Stimulated activated CD4-positive, alpha-beta T cell treated with anti-CD3 and anti-CD28 coated beads, Interleukin-1b, Interleukin-23, amount 100 ng/mL, for 48 hours (primary cell): ENCODE measurements around the gene GAD1.

Experiments
- DNase-seq: peaks from one replicate; pipeline ENCODE4 v3.0.0-alpha.2; 2020

Gene GAD1

GRCh38 chr2:170818036-170818751 is 1.5 kb downstream of the GAD1 start:
- peak; percentile 24 for DNase-seq

GRCh38 chr2:170818752-170819470 is 2.2 kb downstream of the GAD1 start:
- DNase-seq, result no peak

DNA sequence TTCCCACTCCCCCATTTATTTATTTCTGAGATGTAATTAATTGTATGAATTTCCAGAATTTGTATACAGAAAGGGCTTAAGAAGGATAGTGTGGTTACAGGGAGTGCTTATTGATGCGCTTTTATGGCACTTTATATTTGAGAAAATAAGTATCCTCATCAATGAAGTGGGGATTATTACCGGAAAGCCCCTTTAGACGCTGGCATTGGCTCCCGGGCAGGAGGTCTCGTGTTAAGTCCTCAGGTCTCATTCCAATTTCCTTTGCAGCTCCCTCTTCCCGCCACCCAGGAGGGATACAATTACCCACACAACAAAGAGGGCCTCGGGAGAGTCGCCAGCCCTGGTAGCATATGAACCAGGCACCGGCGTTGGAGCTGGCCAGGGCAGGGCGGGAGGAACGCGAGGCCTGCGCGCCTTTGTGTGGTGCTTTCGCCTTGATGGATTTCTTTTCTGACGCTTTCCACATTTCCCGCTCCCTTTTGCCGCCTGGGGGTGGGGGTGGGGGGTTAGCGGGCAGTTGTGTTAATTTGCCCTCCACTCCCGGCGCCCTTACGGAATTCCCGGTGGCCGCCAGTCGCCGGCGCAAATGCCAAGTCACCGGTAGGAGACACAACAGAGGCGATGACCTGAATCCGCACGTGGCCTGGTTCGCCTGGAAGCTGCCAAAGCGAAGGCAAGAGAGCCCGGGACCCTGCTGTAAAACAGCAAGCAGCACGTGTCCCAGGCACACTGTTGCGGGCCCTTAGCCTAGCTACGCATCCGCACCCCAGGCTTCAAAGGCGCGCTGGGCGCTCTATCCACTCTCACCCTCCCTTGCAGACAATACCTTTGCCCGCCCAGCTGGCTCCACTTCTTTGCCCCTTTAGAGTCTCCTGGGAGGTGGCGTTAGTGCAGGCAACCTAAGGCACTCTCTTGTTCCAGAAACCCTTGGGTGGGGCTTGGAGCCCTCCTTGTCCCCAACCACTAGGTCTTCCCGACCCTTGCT is 3.3 kb downstream of the GAD1 start:
- peak; percentile 22 for DNase-seq

DNA sequence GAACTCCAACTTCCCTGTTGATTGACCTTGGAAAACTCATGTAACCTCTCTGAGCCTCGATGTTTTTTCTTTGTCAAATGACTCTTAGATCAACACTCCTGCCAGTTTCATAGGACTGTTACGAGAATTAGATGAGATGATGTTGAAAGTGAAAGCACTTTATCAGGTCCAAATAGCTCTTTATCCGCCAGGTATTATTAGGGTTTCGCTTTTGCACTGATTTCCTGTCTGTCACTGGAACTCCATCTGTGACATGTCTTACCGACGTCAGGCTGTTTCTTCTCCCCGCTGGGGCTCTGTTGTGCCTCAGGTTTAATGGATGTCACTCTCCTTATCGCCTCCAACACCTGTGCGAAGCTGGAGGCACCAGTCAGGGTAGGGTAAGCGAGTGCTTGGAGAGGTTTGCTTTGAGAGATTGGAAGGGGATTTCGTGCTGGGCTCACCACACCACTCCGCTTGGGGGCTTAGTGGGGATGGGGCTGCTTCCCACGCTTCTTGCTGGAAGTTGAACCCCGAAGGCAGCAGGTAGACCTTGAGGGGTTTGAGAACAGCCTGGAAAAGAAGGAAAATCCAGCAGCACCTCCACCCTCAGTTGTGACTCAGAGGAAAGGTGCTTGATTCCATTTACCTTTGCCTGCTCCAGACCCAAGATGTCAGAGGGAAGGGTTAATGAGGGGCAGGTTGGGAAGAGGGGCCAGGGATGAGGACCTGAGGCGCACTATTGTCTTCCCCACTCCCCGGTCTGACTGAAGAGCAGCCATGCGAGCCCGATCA is 4.3 kb downstream of the GAD1 start:
- no peak for DNase-seq

GRCh38 chr2:170821531-170822289 is 5.0 kb downstream of the GAD1 start:
- no peak for DNase-seq

DNA sequence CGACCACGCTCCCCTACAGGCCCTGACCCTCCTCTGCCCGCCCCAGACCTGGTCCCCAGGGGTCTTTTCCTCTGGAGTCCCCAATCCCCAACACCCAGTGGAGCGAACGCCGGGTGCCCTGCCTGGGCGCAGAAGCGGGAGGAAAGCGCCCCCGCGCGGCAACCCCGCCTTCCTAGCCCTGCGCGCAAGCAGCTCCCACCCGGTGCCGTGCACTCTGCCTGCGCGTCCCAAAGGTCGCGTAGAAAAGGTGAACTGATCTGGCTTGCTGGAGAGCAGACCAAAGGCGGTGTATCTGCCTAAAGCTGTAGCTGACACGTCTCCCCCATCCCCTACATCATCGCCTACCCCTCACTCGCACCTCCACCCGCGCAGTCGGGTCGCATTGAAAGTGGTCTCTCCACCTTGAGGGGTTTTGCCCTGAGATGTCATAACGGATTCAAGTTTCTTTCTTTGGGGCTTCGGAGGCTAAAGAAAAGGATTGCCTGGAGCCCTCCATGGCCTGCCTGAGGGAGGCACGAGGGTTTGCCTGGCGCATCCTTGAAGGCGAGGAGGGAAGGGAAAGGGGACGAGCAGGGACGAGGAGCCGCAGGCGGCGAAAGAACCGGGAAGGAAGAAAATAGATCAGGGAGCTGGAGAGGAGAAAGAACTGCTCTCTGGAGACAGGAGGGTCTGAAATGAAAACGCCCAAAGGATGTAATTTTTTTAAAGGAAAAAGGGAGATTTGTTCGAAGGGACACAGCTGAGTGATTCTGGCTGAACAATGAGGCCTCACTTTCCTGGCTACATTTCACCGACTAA is 5.8 kb downstream of the GAD1 start:
- peak; percentile 39 for DNase-seq

DNA sequence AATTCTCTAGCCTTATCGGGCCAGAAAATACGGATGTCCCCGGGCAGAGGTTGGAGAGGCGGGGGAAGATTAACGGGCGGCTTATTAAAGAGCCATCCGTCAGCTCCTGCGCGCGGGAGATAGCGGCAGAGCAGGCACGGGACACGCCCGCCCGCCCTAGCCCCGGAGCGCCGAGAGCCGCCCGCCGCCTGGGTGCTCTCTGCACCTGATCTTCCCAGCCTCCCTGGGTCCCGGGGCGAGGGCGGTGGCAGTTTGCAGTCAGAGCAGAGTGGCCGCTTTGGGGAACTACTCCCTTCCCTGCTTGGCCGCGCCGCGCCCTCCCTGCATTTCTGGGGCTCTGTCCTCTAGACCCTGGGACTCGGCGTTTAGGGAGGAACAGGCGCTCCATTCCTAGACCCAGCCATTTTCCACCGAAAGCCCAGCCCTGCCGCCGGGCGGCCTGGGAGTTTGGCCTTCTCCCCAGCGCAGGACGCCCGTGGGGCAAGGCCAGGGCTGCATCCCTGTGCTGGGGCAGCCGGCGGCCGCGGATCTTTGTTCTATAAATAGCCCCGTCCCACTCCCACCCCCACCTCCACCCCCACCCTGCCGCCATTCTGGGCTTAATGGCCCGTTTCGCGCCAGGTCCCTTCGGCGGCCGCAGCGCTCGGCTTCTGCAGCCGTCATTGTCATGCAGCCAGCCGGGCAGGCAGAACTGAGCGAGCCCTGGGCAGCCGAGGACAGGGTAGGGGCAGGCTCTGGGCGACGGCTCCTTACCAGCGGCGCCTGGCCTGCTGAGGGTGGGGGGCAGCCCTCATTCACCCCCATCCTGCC is 6.6 kb downstream of the GAD1 start:
- peak; percentile 17 for DNase-seq

GRCh38 chr2:170823898-170824215 is 7.2 kb downstream of the GAD1 start:
- no peak for DNase-seq

GRCh38 chr2:170824526-170825015 is 7.9 kb downstream of the GAD1 start:
- DNase-seq, result no peak

DNA sequence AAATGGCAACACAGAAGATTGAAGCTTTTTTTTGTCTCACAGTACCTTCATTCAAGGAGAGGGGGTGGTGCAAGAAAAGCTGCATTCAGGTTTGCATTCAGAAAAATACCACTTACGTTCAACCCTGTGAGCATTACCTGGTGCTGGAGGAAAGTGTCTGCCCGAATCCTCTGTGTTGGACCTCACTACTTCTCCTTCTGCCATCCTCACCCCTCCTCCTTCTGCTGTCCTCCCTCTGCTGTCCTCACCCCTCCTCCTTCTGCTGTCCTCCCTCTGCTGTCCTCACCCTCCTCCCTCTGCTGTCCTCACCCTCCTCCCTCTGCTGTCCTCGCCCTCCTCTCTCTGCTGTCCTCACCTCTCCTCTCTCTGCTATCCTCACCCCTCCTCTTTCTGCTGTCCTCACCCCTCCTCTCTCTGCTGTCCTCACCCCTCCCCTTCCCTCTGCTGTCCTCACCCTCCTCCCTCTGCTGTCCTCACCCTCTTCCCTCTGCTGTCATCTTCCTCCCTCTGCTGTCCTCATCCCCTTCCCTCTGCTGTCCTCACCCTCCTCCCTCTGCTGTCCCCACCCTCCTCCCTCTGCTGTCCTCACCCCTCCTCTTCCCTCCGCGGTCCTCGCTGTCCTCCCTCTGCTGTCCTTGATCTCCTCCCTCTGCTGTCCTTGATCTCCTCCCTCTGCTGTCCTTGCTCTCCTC is 11.3 kb downstream of the GAD1 start:
- no peak for DNase-seq

- DNase-seq, result no peak
These were observed 11.8 kb downstream of the GAD1 start for GRCh38 chr2:170828533-170828916.

- DNase-seq, result no peak
These were observed 12.3 kb downstream of the GAD1 start for GRCh38 chr2:170829036-170829435.

DNA sequence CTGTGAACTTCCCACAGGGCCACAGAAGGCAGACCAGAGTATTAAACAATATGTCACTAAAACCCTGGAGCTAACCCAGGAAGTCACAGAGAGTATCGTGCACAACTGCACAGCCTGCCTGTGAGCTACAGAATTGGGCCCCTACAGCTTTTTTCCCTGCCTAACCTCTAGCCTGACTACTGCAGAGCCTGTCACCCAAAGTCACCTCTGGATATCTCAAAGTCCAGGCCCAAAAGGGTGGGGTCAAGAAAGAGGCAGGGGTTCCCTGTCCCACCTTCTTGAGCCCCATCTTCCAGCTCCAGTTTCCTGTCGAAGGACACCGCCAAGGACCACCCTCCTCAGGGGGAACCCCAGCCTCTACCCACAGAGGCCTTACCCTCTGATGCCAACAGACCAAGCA is 13.5 kb downstream of the GAD1 start:
- no peak for DNase-seq

GRCh38 chr2:170831115-170831514 is 14.4 kb downstream of the GAD1 start:
- no peak for DNase-seq

- no peak for DNase-seq
These were observed 19.3 kb downstream of the GAD1 start for GRCh38 chr2:170836027-170836426.

- no peak for DNase-seq
These were observed 24.1 kb downstream of the GAD1 start for GRCh38 chr2:170840717-170841210.

DNA sequence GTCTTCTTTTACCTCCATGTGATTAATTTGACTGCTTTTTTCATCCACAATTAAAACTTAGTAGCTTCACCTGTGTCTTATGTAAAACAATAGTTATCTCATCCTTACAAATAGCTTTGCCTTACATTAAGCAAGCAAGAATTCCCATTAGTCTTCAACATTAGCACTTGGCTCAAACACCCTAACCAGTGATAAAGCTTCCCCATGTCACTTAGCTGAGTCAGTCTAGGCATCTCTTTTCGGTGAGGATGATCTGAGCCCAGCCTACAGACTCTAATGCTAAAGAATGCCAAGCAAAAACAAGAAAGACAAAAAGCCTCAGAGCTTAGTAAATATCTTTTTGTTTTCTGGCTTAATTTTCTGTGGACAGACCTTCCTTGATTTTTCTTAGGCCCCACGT is 26.1 kb downstream of the GAD1 start:
- DNase-seq, result no peak

GRCh38 chr2:170843656-170844055 is 27.0 kb downstream of the GAD1 start:
- DNase-seq, result no peak

GRCh38 chr2:170845343-170845742 is 28.7 kb downstream of the GAD1 start:
- DNase-seq, result no peak
